ENCODE results near the gene SMYD3.

The SMYD3 gene

DNA sequence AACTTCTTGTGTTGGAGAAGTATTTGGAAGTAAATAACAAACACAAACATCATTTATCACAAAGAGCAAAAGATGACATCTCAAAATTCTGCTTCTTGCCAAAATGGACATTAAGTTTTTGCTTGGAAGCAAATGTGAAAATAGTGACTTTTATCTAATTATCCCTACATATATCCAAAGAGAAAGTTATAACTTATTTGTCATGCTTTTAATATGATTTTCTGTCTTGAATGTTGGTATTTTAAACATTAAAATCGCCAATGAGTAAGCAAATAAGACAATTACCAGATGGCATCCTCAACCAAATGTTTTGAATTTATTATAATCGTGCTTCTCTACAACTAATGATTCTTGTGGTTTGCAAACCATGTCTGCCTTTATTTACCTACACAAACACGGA, 758.0 kb downstream of the SMYD3 start:
- no peak for TF ChIP-seq CTCF (IDR thresholded peaks at IDR 0.05; ENCODE audit: low read length)
- TF ChIP-seq EZH2 (optimal IDR thresholded peaks at IDR 0.05; ENCODE audit: low read depth, low read length): no peak
- no peak for TF ChIP-seq EZH2phosphoT487 (IDR thresholded peaks at IDR 0.05; ENCODE audit: low read length)

DNA sequence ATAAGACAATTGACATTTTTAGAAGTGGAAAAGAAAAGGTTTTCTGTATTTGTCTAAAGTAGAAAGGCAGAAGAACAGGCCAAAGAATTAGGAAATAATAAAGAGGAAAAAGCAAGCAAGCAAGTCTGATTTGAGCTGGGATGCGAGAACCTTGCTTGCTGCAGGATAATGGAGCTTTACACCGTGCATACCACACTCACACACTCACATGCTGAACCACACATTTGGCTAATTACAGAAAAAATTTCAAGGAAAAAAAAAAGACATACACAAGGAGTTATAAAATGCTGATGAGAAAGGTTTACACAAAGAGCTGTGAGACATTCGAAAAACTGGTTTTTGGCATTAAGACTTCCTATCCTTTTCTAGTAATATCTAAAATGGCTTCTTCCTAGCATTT, 758.4 kb downstream of the SMYD3 start:
- Histone ChIP-seq H3K4me3 (ENCODE audit: low read length) (no peak overlapping the region), H3K4me2 (ENCODE audit: low read depth, low read length) (no peak overlapping the region), H3K27me3 (replicated peaks; ENCODE audit: insufficient read depth, low read length) (no peaks in the 10 kb centered on the region), H3K4me1 (ENCODE audit: low read length) (no peaks in the 10 kb centered on the region), H3K79me2 (ENCODE audit: low read length) (no peaks in the 10 kb centered on the region), H3K9ac (ENCODE audit: low read length) (no peak overlapping the region), H3K27ac (ENCODE audit: low read length) (no peak overlapping the region), H3K9me2 (replicated peaks; ENCODE audit: insufficient read depth, low read length) (no peaks in the 10 kb centered on the region), H3K9me3 (replicated peaks; ENCODE audit: insufficient read depth, low read length) (no peaks in the 10 kb centered on the region), H3F3A (ENCODE audit: insufficient read depth, low read length) (no peaks in the 10 kb centered on the region), H3K36me3 (replicated peaks; ENCODE audit: insufficient read depth, low read length) (no peaks in the 10 kb centered on the region), H4K20me1 (ENCODE audit: insufficient read depth, low read length) (no peaks in the 10 kb centered on the region), H2AFZ (ENCODE audit: low read length) (no peak overlapping the region)
- TF ChIP-seq EZH2phosphoT487 (IDR thresholded peaks at IDR 0.05; ENCODE audit: low read length): no peak
- no peak for TF ChIP-seq EZH2 (optimal IDR thresholded peaks at IDR 0.05; ENCODE audit: low read depth, low read length)
- TF ChIP-seq CTCF (IDR thresholded peaks at IDR 0.05; ENCODE audit: low read length): no peak
- no peak for DNase-seq

More for the DNA sequence above, 758.0 kb downstream of the SMYD3 start:
- Histone ChIP-seq H3K79me2 (ENCODE audit: low read length) (no peaks in the 10 kb centered on the region), H3K4me3 (ENCODE audit: low read length) (no peak overlapping the region), H3K9me2 (replicated peaks; ENCODE audit: insufficient read depth, low read length) (no peaks in the 10 kb centered on the region), H3K27me3 (replicated peaks; ENCODE audit: insufficient read depth, low read length) (no peaks in the 10 kb centered on the region), H2AFZ (ENCODE audit: low read length) (no peak overlapping the region), H3K4me1 (ENCODE audit: low read length) (no peaks in the 10 kb centered on the region), H4K20me1 (ENCODE audit: insufficient read depth, low read length) (no peaks in the 10 kb centered on the region), H3K4me2 (ENCODE audit: low read depth, low read length) (no peak overlapping the region), H3K36me3 (replicated peaks; ENCODE audit: insufficient read depth, low read length) (no peaks in the 10 kb centered on the region), H3K9me3 (replicated peaks; ENCODE audit: insufficient read depth, low read length) (no peaks in the 10 kb centered on the region), H3F3A (ENCODE audit: insufficient read depth, low read length) (no peaks in the 10 kb centered on the region), H3K27ac (ENCODE audit: low read length) (no peak overlapping the region), H3K9ac (ENCODE audit: low read length) (no peak overlapping the region)
- no peak for DNase-seq

DNA sequence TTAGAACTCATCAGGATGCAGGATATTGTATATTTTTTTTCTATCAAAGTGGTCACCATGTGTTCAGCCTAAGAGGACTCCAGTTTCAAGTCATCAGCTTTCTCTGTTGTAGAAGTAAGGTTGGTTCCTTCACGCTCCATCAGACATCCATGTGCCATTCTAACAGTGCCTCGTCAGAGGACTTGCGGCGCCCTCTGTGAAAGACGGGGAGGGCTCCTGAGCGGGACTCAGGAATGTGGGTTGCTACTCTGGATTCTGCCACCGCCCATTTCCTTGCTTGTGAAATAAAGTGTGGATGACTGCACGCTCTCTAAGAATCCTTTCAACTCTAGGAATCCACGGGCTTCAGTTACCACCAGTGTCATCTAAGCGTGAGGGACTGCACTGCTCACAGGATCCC, 758.8 kb downstream of the SMYD3 start:
- no peak for DNase-seq
- H4K20me1 ChIP-seq (ENCODE audit: insufficient read depth, low read length): no peaks in the 10 kb centered on the region
- H3K9me2 ChIP-seq (replicated peaks; ENCODE audit: insufficient read depth, low read length): no peaks in the 10 kb centered on the region
- H2AFZ ChIP-seq (ENCODE audit: low read length): no peak overlapping the region
- H3K4me3 ChIP-seq (ENCODE audit: low read length): no peak overlapping the region
- no peak overlapping the region for H3K27ac ChIP-seq (ENCODE audit: low read length)
- no peak overlapping the region for H3K9ac ChIP-seq (ENCODE audit: low read length)
- no peaks in the 10 kb centered on the region for H3K9me3 ChIP-seq (replicated peaks; ENCODE audit: insufficient read depth, low read length)
- no peaks in the 10 kb centered on the region for H3K79me2 ChIP-seq (ENCODE audit: low read length)
- no peaks in the 10 kb centered on the region for H3F3A ChIP-seq (ENCODE audit: insufficient read depth, low read length)
- no peak for TF ChIP-seq EZH2phosphoT487 (IDR thresholded peaks at IDR 0.05; ENCODE audit: low read length)
- no peak for TF ChIP-seq CTCF (IDR thresholded peaks at IDR 0.05; ENCODE audit: low read length)
- TF ChIP-seq EZH2 (optimal IDR thresholded peaks at IDR 0.05; ENCODE audit: low read depth, low read length): no peak
- H3K4me1 ChIP-seq (ENCODE audit: low read length): no peaks in the 10 kb centered on the region
- no peaks in the 10 kb centered on the region for H3K36me3 ChIP-seq (replicated peaks; ENCODE audit: insufficient read depth, low read length)
- H3K27me3 ChIP-seq (replicated peaks; ENCODE audit: insufficient read depth, low read length): no peaks in the 10 kb centered on the region
- H3K4me2 ChIP-seq (ENCODE audit: low read depth, low read length): no peak overlapping the region
